ENCODE data around the gene FMO1. TPM values are rescaled to one million over a fixed set of nuclear protein-coding genes. Genes with fewer than 3 reads are reported as not detected.

Gene FMO1
- total and polyA plus RNA-seq, 8 donors: 1.9 to 7.5 (median 2.9) TPM

DNA sequence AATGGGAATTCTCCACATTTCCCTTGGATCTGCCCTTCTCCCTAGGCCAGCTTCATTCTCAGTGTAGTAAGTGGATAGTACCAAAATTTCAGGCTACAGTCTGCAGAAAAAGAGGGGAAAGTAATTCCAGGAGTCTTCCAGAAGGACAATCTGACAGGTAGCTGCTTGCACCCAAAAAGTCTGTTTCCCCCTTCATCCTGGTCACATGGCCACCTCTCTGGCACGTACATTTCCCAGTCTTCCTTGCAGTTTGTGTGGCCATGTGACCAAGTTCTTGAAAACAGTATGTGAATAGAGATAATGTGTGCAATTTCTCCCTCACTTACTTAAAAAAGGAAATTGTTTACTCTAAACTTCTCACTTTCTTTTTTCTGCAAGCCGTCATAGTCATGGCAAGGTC is 51.0 kb downstream of the FMO1 start:
- Histone ChIP-seq H3K27me3 (no peaks in the 10 kb centered on the region), H3K9me3 (peaks cover 0 to 35% of the 10 kb centered on the region in 2 donors), H3K4me3 (no peak overlapping the region), H3K36me3 (no peaks in the 10 kb centered on the region), H3K4me1 (no peaks in the 10 kb centered on the region), H3K27ac (no peak overlapping the region)
- DNase-seq (no peak), ATAC-seq (no peak)
- no peak for TF ChIP-seq CTCF (IDR thresholded peaks at IDR 0.05)
- intact Hi-C loops (cut with DNase I): no loop called here

DNA sequence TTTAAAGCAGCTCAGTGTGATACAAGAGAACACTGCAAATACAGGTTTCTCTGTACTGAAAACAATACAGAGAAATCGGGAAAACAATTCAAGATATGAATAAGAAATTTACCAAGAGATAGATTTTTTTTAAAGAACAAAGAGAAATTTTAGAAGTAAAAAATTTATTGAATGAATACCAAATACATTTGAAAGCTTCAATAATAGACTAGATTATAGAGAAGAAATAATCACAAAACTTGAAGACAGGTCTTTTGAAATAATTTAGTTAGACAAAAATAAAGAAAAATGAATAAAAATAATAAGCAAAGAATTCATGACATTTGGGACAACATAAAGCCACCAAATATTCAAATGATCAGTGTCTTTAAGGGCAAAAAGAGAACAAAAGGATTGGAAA is 52.1 kb downstream of the FMO1 start:
- intact Hi-C loops (cut with DNase I): no loop called here

DNA sequence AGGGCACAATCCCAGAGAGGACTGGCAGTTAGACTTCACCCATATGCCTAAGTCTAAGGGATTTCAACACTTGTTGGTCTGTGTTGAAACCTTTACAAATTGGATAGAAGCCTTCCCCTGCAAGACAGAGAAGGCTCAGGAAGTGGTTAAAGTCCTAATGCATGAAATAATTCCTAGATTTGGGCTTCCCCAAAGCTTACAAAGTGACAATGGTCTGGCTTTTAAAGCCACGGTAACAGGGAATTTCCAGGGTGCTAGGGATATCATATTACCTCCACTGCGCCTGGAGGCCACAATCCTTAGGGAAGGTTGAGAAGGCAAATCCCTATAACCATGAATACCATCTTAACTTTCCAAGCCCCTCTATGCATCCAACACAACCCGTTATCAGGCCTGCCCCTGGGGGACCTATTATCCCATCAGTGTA is 62.4 kb downstream of the FMO1 start:
- ATAC-seq: no peak
- H3K4me3 ChIP-seq: no peak overlapping the region
- no peaks in the 10 kb centered on the region for H3K27me3 ChIP-seq
- H3K36me3 ChIP-seq: no peaks in the 10 kb centered on the region
- H3K27ac ChIP-seq: no peak overlapping the region
- TF ChIP-seq CTCF (IDR thresholded peaks at IDR 0.05): no peak
- no peaks in the 10 kb centered on the region for H3K9me3 ChIP-seq
- intact Hi-C loops (cut with DNase I): no loop called here
- DNase-seq: no peak
- H3K4me1 ChIP-seq: peaks cover 0 to 11% of the 10 kb centered on the region in 2 donors

More for the DNA sequence above, 52.1 kb downstream of the FMO1 start:
- H3K27me3 ChIP-seq: no peaks in the 10 kb centered on the region
- ATAC-seq: no peak
- H3K9me3 ChIP-seq: peaks cover 0 to 35% of the 10 kb centered on the region in 2 donors
- no peak for TF ChIP-seq CTCF (IDR thresholded peaks at IDR 0.05)
- no peak overlapping the region for H3K27ac ChIP-seq
- H3K36me3 ChIP-seq: no peaks in the 10 kb centered on the region
- no peak overlapping the region for H3K4me3 ChIP-seq
- no peak for DNase-seq
- no peaks in the 10 kb centered on the region for H3K4me1 ChIP-seq

GRCh38 chr1:171311771-171312558 is 63.7 kb downstream of the FMO1 start:
- Histone ChIP-seq H3K4me3 (no peak overlapping the region), H3K27me3 (no peaks in the 10 kb centered on the region), H3K27ac (no peak overlapping the region), H3K36me3 (no peaks in the 10 kb centered on the region), H3K4me1 (peaks cover 0 to 11% of the 10 kb centered on the region in 2 donors), H3K9me3 (no peaks in the 10 kb centered on the region)
- no peak for TF ChIP-seq CTCF (IDR thresholded peaks at IDR 0.05)
- ATAC-seq: no peak
- no peak for DNase-seq
- intact Hi-C loops (cut with DNase I): no loop called here

GRCh38 chr1:171313319-171313834 is 65.1 kb downstream of the FMO1 start:
- no peaks in the 10 kb centered on the region for H3K9me3 ChIP-seq
- no peaks in the 10 kb centered on the region for H3K36me3 ChIP-seq
- H3K4me3 ChIP-seq: no peak overlapping the region
- ATAC-seq: no peak
- no peaks in the 10 kb centered on the region for H3K27me3 ChIP-seq
- no peak for DNase-seq
- H3K27ac ChIP-seq: peak overlapping the region; percentile 57 to 60
- TF ChIP-seq CTCF (IDR thresholded peaks at IDR 0.05): no peak
- intact Hi-C loops (cut with DNase I): no loop called here
- peaks cover 0 to 11% of the 10 kb centered on the region in 2 donors for H3K4me1 ChIP-seq

Data from left lung (tissue), 10 donors.